HG03108 (cell line): ENCODE measurements around the gene NRM.
A peak's percentile ranks its signal among the peaks of the same experiment; 100 is the strongest.

Experiments
- ATAC-seq: cut with Tn5 transposase; IDR thresholded peaks from one replicate; pipeline ENCODE4 v1.9.1; 2021; ENCODE audit warnings: moderate library complexity; ENCODE audit not compliant: unreplicated experiment

NRM gene

GRCh38 chr6:30689985-30690384, 799 bp downstream of the NRM start:
- no peak for ATAC-seq

GRCh38 chr6:30689022-30689865, 1.5 kb downstream of the NRM start:
- no peak for ATAC-seq

- ATAC-seq = peak; percentile 16
Observed at GRCh38 chr6:30688569-30688968, 2.2 kb downstream of the NRM start.

GRCh38 chr6:30687659-30688431, 2.9 kb downstream of the NRM start:
- no peak for ATAC-seq

- ATAC-seq = peak; percentile 44
Observed at GRCh38 chr6:30686908-30687658, 3.7 kb downstream of the NRM start.

- no peak for ATAC-seq
Observed at GRCh38 chr6:30686009-30686907, 4.5 kb downstream of the NRM start, which contains the start of gene PPP1R18. Gene PPP1R18, minus strand, starts transcription at chr6:30686645. Its CDS starts 627 bp downstream, at chr6:30686018.

GRCh38 chr6:30685157-30686008, 5.4 kb downstream of the NRM start:
- ATAC-seq = no peak

GRCh38 chr6:30684386-30685156, 6.2 kb downstream of the NRM start:
- no peak for ATAC-seq

- no peak for ATAC-seq
Observed at GRCh38 chr6:30683980-30684338, 6.8 kb downstream of the NRM start.

- ATAC-seq = no peak
Observed at GRCh38 chr6:30683183-30683979, 7.4 kb downstream of the NRM start.

- peak; percentile 35 for ATAC-seq
Observed at GRCh38 chr6:30682143-30683117, 8.4 kb downstream of the NRM start.

- no peak for ATAC-seq
Observed at GRCh38 chr6:30681766-30682142, 9.0 kb downstream of the NRM start.

GRCh38 chr6:30679765-30680535, 10.8 kb downstream of the NRM start:
- no peak for ATAC-seq

GRCh38 chr6:30678964-30679726, 11.6 kb downstream of the NRM start:
- peak; percentile 41 for ATAC-seq

- ATAC-seq = no peak
Observed at GRCh38 chr6:30676660-30677285, 14.0 kb downstream of the NRM start.
